ENCODE data around the gene C1orf94.

C1orf94 gene

GRCh38 chr1:34176830-34177603, at the start of gene C1orf94:
C1orf94 (plus strand) TSS chr1:34176907; CDS start chr1:34177790, 883 bp downstream.
- no peak for DNase-seq

DNA sequence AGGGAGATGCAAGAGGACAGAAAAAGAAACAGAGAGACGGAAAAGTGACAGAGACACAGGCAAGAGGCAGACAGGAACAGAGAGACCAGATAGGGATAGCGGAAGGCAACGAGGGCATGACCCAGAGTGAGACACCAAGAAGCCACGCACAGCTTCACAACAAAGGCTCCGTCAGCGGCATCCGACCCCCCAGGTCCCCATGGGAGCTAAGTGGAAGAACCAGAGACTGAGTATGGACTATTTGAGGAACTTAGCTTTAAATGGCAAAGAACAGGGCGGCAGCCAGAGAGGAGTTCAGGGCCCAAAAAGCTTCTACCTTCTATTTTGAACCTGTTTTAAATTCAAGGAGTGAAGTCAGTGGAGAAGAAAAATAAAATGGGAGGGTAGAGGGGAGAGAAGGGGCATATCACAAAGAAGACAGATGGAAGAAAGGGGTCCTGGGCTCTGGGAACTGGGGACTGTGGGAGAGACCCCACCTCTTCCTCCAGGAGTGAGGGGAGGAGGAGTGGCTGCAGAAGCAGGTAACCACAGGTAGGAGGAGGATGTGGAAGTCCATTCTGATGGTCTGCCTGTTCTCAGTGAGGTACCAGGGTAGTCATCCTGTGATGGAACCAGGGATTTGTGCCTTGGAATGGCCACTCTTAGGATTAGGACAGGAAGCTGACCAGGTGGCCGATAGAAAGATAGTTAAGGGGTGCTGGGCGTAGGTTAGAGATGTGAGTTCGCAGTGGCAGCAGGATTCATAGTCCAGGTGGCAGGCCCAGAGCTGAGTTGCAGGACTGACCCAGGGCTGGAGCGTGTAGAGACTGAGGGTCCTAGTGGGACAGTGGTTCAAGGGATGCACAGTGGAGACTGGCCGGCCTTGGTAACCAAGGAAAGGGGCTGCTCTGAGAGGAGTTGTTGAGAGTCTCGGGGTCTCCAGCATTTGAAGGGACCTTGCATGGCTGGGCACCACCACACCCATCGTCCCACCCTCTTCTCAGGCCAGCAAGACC, 49.4 kb upstream of the C1orf94 start:
- no peak for DNase-seq

GRCh38 chr1:34128186-34128889, 48.4 kb upstream of the C1orf94 start:
- no peak for DNase-seq

DNA sequence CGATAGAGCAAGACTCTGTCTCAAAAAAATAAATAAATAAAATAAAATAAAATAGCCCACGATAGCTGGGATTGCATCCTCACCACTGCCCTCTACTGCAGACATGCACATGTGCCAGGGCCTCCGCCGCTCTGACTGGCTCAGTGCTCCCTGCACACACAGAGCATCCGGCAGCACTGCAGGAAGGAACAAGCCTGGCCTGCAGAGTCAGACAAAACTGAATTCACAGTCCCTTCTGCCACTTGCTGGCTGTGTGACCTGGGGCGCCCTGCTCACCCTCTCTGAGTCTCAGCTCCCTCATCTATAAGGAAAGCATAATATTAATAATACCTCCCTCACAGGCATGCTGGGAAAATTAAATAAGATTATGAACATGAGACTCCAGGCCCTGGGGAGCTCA, 47.1 kb upstream of the C1orf94 start:
- no peak for DNase-seq

DNA sequence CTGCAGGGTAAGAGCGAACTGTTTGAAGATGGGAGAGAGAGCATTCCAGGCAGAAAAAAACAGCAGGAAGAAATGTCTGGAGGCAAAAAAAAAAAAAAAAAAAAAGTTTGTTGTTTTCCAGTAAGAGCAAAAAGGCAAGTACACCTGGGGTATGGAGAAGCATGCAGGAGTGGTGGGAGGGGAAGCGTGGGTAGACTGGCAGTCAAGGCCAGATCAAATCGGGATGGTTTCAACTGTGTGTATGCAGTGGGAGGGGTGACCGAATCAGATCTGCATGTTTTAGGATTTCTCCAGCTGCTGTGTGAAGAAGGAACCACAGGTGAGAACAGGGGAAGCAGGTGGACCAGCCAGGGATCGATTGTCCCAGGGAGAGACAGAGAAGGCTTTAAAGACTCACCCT, 46.4 kb upstream of the C1orf94 start:
- DNase-seq = no peak

- DNase-seq = no peak
These were observed 45.1 kb upstream of the C1orf94 start for GRCh38 chr1:34131396-34132160.

- no peak for DNase-seq
These were observed 44.6 kb upstream of the C1orf94 start for GRCh38 chr1:34132161-34132420.

GRCh38 chr1:34137411-34137810, 39.3 kb upstream of the C1orf94 start:
- DNase-seq = no peak

DNA sequence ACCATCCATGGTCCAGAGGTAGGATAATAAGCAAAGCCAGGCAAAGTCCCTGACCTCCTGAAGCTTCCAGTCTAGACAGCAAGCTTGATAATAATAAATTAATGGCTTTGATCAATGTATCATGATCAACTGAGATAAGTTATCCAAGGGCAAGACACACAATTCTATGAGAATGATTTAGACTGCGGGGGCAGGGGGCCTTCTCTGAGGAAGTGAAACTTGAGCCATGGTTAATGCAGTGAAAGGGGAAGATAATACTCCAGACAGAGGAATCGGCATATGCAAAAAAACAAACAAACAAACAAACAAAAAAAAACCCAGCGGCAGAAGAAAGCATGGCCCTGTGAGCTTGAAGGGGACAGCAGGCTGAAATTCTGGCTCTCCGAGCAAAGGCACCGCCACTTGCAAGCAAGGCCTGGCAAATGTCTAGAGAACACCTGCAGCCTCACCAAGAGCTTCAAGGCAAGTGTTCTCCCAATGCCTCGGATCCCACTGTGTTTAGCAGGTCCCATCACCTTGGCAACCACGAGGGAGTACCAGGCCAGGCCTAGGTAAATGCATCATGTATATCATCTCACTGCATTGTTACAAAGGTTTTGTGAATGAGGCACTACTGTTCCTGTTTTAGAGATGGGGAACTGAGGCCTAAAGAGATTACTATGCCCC, 36.6 kb upstream of the C1orf94 start:
- DNase-seq = no peak

DNA sequence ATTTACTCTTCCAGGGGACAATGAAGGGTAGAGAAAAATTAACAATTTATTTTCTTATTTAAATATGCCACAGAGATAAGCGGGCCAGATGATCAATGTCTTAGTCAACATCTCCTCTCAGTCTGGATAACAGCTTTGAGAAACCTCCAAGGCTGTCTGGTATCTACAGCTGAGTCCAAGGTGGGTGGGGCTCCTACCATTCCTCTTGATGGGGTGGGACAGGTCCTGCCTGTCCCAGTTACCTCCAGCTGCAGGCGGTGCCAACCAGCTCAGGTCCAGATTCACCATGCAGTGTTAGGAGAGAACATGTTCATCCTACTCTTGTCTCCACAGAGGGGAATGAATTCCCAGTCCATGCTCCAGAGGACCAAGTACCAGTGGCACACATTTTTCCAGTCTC, 32.7 kb upstream of the C1orf94 start:
- no peak for DNase-seq

DNA sequence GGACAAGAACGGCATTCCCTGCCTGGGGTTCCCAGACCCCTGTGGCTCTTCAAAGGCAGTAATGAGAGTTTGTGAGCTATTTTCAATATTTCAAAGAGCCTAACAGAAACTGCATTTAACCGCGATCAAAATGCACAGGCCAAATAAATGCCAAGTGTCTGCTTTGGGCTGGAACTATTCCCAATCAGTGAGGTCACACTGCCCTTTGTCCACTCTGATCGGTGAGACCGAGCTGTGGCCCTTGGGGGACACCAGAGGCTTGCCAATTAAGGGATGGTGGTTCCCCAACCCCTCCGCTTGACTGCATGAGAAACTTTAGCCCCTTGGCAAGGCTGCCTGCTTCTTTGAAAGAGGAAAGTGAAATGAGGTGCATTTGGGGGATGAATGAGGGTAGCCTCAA, 31.9 kb upstream of the C1orf94 start:
- no peak for DNase-seq

- DNase-seq = peak; percentile 26
These were observed 29.4 kb upstream of the C1orf94 start for GRCh38 chr1:34147301-34147700.

DNA sequence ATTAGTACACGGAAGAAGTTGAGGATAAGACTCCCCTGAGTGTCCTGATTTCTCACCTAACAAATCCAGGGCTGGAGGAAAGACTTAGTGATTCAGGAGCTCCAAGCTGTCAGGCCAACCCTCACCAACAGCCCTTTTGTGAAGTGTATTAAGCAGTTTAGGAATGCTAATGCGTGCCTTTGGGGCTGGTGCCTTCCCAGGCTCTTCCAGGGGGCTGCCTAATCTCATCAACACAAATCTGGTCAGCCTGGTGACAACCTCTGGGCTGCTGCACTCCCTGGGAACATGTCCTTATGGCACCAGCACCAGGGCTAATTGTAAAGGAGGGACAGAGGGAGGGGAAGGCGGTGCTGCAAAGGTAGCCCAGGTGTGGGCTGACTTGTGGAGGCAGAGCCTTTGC, 27.2 kb upstream of the C1orf94 start:
- no peak for DNase-seq

GRCh38 chr1:34153246-34153645, 23.5 kb upstream of the C1orf94 start:
- no peak for DNase-seq

GRCh38 chr1:34155860-34156259, 20.8 kb upstream of the C1orf94 start:
- no peak for DNase-seq

- no peak for DNase-seq
These were observed 20.0 kb upstream of the C1orf94 start for GRCh38 chr1:34156739-34157138.

DNA sequence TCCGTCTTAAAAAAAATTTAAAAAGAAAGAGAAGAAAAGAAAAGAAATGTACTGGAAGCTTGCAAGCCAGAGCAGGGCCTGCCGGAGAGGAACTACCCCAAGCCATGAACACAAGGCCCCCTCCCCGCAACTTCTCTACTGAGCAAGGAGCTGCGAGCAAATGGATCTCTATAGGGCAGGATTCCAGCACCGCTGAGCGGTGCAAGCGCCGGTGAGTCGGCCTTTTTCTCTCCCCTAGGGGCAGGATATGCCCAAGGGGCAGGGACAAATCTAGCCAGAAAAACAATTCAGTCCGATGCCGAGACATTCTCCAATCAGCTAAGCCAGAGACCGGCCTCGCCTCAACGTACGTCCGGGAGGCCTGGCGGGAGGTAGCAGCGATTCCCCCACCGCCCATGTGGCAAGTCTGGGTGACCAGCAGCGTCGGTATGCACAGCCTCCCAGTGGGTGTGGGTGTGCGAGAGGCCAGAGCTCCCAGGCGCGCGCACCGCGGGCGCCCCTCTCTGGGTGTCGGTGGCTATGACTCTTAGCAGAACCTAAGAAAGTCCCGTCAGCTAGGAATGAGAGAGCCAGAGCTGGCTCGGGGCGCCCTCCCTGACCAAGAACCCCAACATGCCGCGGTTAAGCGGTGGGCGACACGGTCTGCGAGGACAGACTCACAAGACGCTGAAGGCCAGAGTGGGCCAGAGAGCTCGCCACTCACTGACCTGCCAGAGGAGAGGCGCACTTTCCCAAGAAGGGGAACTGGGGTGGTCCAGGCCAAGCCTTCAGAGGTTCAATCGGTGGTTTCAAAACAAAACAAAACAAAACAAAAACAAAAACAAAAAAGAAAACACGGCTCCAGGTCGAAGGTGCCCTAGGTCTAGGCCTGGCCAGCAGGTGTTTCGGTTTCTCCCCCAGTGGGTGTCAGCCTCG, 13.6 kb upstream of the C1orf94 start:
- DNase-seq = peak; percentile 82

DNA sequence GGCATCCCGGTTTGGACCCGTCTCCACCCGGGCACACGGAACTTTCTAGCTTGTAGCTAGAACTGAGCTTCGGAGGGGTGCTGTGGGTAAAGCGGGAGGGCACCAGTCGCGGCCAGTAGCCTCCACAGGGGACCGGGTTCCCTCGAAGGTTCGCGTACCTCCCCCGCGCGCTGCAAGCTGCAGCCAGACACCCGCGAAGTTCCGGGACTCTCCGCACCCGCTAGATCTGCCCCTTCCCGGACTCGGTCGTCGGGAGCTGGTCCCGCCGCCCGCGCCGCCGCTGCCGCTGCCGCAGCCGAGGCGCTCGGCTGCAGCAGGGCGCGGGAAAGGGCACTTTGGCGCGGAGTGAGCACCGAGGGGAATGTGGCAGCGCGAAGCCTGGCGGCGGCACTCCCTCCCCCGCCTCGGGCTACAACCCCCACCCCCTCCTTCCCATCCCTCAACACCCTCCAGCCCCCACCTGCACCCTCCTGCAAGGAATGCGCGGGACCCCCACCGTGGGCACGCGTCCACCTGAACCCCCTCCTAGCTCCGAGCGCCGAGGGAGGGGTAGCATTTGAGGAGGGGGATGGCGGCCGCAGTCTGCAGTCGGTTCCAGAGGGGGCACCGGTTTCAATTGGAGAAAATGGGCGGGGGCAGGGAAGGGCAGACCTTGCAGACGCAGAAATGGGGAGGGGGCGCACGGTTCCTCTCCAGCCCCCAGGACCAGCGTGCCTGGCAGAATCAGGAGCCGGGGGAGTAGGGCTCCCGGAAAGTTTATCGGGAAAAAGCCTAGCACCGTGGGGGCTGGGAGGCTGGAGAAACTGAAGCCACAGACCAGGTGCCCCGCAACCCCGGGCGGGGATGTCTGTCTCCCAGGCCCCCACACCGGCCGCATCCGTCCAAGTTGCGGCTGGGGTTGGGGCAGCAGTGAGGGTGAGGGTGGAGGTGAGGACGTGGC, 12.6 kb upstream of the C1orf94 start:
- no peak for DNase-seq

DNA sequence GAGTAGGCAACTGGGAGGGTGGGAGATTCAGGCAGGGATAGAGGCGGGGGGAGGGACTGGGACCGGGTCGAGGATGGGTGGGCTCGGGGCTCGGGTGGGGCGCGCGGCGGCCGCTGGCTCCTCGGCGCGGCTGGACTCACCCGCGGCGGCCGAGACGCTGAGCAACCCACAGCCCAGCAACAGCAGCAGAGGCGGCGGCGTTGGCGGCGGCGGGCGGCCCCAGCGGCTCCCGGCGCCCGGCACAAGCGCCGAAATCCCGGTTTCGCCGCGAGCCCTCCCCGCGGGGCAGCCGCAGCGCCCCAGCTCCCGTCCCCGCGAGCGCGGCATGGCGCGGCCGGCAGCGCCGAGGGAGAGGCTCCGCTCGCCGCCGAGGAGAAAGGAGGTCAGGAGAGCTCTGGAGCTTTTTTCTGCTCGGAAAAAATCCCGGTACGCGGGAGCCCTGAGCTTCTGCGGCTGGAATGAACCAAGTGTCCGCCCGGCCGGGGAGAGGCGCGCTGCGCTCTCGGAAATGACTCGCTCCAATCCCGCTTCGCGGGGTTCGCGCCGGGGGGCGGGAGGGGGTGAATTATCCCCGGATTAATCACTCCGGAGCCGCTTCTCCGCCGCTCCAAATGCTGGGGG, 11.8 kb upstream of the C1orf94 start, which contains the start of gene CSMD2:
Gene CSMD2, minus strand, starts transcription at position 460 of the 621 bp plus-strand sequence. Its CDS starts 133 bp downstream, at position 327.
- peak; percentile 61 for DNase-seq

Data from COR-L47 (cell line).